Fibroblast of the conjunctiva (primary cell): ENCODE data around the gene MAFB.

ENCODE experiments used
- DNase-seq: peaks from one replicate; pipeline ENCODE4 v3.0.0-alpha.2; 2010; ENCODE audit warnings: low read depth

Gene MAFB

GRCh38 chr20:40702504-40702903, 13.5 kb upstream of the MAFB start:
- DNase-seq = no peak

- no peak for DNase-seq
Measured at GRCh38 chr20:40698744-40699143, 9.7 kb upstream of the MAFB start.

GRCh38 chr20:40698281-40698680, 9.2 kb upstream of the MAFB start:
- DNase-seq = no peak

- no peak for DNase-seq
Measured at GRCh38 chr20:40697541-40697940, 8.5 kb upstream of the MAFB start.

DNA sequence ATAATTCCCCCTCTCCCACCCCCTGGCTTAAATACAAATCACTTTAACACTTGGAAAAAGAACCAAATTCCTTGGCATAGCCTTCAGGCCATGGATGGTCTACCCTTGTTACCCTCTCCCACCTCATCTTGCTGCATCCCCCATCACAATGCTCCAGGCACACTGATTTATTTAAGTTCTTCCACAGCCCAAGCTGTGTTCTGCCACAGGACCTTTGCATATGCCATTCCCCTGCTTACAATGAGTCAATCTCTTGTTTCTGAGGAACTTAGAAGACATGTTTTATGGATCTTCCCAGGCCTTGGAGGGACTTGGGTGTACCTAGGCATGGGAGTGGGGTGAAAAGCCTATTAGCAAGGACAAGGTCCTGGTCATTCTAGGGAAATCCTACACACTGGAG, 6.2 kb upstream of the MAFB start:
- no peak for DNase-seq

DNA sequence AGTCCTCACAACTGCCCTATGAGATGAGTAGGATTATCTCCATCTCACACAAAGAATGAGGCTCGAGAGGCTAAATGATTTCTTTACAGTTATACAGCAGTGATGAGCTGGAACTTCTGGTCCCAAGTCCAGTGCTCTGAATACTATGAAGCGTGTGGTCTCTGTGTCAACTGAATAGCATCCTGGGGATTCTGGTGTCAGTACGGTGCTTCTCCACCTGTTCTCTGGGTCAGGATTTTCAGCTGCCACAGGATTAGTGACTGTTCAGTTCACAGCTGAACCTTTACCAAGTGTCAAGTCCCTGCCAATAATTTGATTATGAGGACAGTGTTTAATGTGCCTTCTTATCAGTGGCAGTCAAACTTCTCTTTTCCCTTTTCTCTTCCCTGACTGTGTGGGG, 5.2 kb upstream of the MAFB start:
- DNase-seq = no peak

- DNase-seq = no peak
Measured at GRCh38 chr20:40692240-40693011, 3.4 kb upstream of the MAFB start.

GRCh38 chr20:40691566-40692239, 2.7 kb upstream of the MAFB start:
- no peak for DNase-seq

DNA sequence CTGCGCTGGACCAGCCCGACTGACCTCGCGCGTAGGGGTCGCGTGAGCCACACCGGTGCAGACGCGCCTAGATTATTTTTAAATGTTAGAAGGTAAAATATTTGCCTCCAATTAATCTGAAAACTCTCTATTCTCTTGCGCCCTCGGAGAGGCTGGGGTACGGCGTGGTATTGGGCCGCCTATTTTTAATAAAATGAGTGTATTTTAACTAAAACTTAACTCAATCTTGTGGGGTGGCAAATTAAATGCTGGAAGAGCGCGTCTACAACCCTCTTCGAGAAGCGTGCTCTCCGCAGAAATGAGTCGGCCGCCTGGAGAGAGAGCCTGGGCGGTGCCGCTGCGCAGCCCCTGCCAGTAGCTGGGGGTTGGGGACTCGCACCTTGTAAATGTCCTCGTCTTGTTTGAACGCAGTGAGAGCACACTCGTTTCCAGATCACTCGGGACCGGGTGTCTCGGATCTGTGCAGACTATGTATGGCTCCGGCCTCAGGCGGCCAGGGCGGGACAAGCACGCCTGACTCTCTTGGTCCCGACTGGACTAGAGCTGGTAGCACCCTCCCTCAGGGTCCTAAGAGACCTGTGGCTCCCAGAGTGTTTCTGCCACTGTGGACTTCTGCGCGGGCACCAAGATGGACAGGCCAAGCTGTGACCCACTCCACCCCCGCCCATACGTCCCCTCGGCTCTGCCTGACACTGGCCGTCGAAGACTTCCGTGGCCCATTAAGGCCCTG, 2.0 kb upstream of the MAFB start:
- DNase-seq = no peak

DNA sequence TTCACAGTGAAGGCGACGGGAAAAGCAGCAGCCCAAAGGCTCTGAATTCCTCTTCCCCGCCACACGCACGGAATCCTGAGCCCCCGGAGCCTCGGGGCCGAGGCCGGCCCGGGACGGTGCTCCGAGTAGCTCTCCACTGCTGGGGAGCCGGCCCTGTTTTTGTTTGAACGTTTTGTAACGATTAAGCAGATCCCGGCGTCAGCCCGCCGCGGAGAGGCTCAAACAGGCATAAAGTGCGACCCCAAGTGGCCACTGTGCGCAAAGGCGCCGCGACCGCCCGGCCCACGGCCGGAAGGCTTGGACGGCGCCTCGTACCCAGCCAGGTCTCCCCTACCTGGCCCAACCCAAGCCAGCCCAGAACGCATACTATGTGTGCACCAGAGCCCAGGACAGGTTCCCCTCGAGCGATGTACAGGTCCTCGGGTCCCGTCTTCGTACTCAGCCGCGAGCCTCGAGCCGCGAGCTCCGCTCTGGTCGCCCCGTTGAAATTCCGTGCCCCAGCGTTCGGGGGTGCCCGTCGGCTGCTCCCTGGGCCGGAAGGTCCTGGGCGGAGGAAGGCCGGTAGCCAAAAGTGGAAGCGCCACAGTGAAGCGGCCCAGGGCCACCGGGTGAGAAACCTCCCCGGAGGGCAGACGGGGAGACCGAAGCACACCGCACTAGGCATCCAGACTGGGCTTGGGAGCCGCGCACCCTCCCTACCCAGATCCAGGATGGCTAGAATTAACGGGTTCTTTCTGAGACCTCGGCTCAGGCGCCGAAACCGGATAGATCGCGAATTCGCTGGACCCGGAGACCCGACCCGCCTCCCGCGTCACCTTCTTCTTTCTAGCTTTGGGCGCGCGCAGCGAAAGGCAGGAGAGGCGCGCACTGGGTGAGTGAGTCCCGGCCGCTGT, 1.2 kb upstream of the MAFB start:
- DNase-seq = peak; percentile 74

- no peak for DNase-seq
Measured at GRCh38 chr20:40688129-40689099, 622 bp downstream of the MAFB start.

DNA sequence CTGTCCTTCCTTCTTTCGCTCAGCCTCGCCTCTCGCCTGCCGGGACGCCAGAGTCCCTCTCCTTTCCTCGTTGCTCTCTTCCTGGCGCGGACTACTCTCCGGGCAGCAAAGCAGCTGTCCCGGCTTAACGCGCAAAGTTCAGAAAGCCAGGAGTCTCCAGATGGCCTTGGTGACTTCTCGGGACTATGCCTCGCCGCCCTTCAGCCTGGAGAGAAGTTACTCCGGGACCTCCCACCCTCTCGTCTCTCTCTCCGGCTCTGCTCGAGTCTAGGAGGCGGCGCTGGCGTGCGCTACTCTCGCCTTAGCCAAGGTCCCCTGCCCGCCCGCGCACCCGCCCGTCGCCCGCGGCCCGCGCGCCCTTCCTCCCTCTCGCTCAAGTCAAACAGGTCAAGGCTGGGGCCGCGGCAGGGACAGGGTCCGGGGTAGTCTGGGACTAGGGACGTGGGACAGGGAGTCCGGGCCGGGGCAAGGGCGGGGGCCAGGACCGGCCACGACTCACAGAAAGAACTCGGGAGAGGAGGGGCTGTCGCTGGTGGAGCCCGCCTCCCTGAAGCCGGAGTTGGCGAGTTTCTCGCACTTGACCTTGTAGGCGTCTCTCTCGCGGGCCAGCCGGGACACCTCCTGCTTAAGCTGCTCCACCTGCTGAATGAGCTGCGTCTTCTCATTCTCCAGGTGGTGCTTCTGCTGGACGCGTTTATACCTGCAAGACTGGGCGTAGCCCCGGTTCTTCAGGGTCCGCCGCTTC, 1.5 kb downstream of the MAFB start:
- DNase-seq = no peak

DNA sequence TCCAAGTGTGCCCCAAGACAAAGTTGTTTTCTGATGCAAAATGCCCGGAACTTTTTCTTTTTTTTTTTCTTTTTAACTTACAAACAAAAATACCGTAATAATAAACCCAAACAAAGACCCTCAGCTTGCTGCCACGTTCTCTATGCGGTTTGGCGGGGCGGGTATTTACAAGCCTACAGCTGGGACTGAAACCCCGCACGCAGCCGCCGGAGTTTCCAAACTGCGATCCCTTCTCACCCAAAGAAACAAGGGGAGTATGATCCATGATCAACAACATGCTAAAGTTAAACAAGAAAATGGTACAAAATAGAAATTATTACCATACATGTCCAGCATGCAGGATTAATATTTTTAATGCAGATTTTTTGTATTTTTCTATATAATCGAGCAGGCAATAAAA, 2.1 kb downstream of the MAFB start:
- DNase-seq = no peak

- DNase-seq = no peak
Measured at GRCh38 chr20:40686434-40686882, 2.6 kb downstream of the MAFB start.

- no peak for DNase-seq
Measured at GRCh38 chr20:40685349-40685748, 3.7 kb downstream of the MAFB start.

GRCh38 chr20:40683894-40684268, 5.2 kb downstream of the MAFB start:
- DNase-seq = no peak

DNA sequence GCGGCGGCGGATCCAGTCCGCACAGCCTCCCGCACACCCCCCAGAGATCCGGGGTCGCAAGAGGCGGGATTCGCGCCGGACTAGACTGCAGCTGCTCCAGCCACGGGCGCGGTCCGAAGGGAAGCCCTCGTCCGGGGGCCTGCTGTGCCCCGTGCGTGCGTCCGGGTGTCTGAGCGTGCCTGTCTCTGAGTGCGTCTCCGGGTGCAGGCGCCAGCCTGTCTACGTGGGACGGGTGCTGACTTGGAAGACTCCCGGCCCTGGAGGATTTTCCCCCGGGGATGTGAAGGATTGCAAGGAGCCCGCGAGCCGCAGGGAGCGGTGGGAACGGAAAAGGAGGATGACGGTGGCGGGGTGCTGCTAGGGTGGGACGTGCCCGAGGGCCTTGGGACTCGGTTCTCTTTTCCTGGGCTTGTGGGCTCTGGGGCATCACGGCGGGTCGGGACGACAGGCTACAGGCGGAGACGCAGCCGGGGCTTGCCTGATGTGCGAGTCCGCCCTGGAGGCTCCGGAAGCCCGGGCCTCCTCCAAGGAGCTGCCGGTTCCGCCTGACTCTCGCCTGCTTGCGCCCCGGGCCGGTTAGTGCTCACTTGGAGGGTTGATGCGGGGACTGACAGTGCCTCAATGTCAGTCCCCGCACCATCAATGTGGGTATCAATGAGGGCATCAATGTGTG, 5.7 kb downstream of the MAFB start:
- no peak for DNase-seq

- DNase-seq = no peak
Measured at GRCh38 chr20:40682104-40682981, 6.7 kb downstream of the MAFB start.

GRCh38 chr20:40681684-40682083, 7.4 kb downstream of the MAFB start:
- no peak for DNase-seq
